Parathyroid adenoma (tissue), 2 donors: ENCODE measurements around the gene HS3ST3B1.

Source experiments
- H2AFZ ChIP-seq: fragments of 300-600 bp; sonication (generic); one replicate; pipeline ENCODE4 v1.7.0; 2017; ENCODE audit warnings: antibody characterized with exemption, mild to moderate bottlenecking
- H3K27ac ChIP-seq: fragments of 300-600 bp; sonication (generic); one replicate; pipeline ENCODE4 v1.7.0; 2017
- H3K27me3 ChIP-seq: fragments of 300-600 bp; sonication (generic); one replicate; pipeline ENCODE4 v1.7.0; 2017; ENCODE audit warnings: low read length; ENCODE audit not compliant: control insufficient read depth, insufficient read depth
- H3K36me3 ChIP-seq: fragments of 300-600 bp; sonication (generic); one replicate; pipeline ENCODE4 v1.7.0; 2017; ENCODE audit warnings: low read length; ENCODE audit not compliant: control insufficient read depth, insufficient read depth
- H3K4me1 ChIP-seq: fragments of 300-600 bp; sonication (generic); one replicate; pipeline ENCODE4 v1.7.0; 2017; ENCODE audit warnings: control low read depth
- H3K4me2 ChIP-seq: fragments of 300-600 bp; sonication (generic); one replicate; pipeline ENCODE4 v1.7.0; 2017; ENCODE audit warnings: low read length
- H3K4me3 ChIP-seq: fragments of 300-600 bp; sonication (generic); one replicate; pipeline ENCODE4 v1.7.0; 2017; ENCODE audit warnings: low read depth, low read length
- H3K79me2 ChIP-seq: fragments of 300-600 bp; sonication (generic); one replicate; pipeline ENCODE4 v1.7.0; 2017; ENCODE audit warnings: control low read depth
- H3K9ac ChIP-seq: fragments of 300-600 bp; sonication (generic); one replicate; pipeline ENCODE4 v1.7.0; 2017; ENCODE audit warnings: mild to moderate bottlenecking
- H3K9me3 ChIP-seq: fragments of 300-600 bp; sonication (generic); one replicate; pipeline ENCODE4 v1.7.0; 2017; ENCODE audit warnings: low read length; ENCODE audit not compliant: control insufficient read depth
- TF ChIP-seq, protein P1 (sequence below): fragments of 300-600 bp; sonication (generic); IDR thresholded peaks from one replicate; pipeline ENCODE4 v1.7.0; 2017; ENCODE audit warnings: antibody characterized with exemption, mild to moderate bottlenecking
- donor health status: primary hyperparathyroidism.

HS3ST3B1 gene

GRCh38 chr17:14321476-14321949, 20.6 kb downstream of the HS3ST3B1 start:
- TF ChIP-seq, protein P1, sequence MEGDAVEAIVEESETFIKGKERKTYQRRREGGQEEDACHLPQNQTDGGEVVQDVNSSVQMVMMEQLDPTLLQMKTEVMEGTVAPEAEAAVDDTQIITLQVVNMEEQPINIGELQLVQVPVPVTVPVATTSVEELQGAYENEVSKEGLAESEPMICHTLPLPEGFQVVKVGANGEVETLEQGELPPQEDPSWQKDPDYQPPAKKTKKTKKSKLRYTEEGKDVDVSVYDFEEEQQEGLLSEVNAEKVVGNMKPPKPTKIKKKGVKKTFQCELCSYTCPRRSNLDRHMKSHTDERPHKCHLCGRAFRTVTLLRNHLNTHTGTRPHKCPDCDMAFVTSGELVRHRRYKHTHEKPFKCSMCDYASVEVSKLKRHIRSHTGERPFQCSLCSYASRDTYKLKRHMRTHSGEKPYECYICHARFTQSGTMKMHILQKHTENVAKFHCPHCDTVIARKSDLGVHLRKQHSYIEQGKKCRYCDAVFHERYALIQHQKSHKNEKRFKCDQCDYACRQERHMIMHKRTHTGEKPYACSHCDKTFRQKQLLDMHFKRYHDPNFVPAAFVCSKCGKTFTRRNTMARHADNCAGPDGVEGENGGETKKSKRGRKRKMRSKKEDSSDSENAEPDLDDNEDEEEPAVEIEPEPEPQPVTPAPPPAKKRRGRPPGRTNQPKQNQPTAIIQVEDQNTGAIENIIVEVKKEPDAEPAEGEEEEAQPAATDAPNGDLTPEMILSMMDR, result no peak
- Histone ChIP-seq H3K79me2 (no peaks in the 10 kb centered on the region), H2AFZ (no peak overlapping the region), H3K9ac (no peak overlapping the region), H3K27ac (no peak overlapping the region), H3K4me1 (no peaks in the 10 kb centered on the region), H3K36me3 (no peaks in the 10 kb centered on the region), H3K4me3 (no peak overlapping the region), H3K27me3 (no peaks in the 10 kb centered on the region), H3K4me2 (no peak overlapping the region), H3K9me3 (no peaks in the 10 kb centered on the region)

DNA sequence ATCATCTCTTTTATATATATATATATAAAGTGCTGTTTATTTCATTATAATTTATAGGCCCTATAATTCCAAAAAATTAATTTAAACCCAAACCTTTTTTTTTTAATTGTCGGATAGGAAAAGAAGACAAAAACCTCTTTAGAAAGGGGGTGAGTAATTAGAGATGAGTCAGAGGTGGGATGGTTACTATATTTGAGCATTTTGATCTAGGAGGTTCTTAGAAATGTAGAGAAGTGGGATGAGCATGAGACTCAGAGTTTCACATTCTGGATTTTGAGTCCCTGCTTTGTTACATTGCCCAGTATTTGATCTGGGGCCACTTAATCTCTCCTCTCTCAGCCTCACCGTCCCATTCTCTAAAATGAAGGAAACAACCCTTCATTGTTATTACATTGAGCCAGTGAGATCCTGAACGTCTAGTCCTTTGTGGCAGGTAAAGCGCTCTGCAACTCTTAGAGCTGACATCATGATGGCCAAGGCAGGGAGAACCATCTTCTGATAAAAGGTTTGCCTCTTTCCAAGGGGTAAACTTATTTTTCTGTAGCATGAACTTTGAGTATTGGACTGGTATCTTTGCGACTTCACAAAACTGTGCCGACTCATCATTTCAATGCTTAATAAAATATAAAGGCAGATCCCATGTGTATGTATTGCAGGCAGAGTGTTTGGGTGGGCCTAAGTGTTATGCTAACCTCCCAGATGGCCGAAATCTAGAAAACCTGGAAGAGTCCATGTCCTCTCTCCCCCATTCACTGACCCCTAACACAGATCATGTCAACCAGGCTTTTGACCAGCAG, 21.3 kb downstream of the HS3ST3B1 start:
- H3K27ac ChIP-seq, result no peak overlapping the region
- no peaks in the 10 kb centered on the region for H3K27me3 ChIP-seq
- no peak overlapping the region for H3K4me2 ChIP-seq
- no peaks in the 10 kb centered on the region for H3K36me3 ChIP-seq
- TF ChIP-seq, protein P1, result no peak
- H3K9me3 ChIP-seq, result no peaks in the 10 kb centered on the region
- no peak overlapping the region for H3K4me3 ChIP-seq
- no peak overlapping the region for H3K9ac ChIP-seq
- no peaks in the 10 kb centered on the region for H3K79me2 ChIP-seq
- no peak overlapping the region for H2AFZ ChIP-seq
- no peaks in the 10 kb centered on the region for H3K4me1 ChIP-seq

GRCh38 chr17:14323522-14323981, 22.7 kb downstream of the HS3ST3B1 start:
- Histone ChIP-seq H3K27me3 (no peaks in the 10 kb centered on the region), H3K79me2 (no peaks in the 10 kb centered on the region), H3K36me3 (no peaks in the 10 kb centered on the region), H3K9me3 (no peaks in the 10 kb centered on the region), H3K4me3 (no peak overlapping the region), H3K9ac (no peak overlapping the region), H3K4me1 (no peaks in the 10 kb centered on the region), H2AFZ (no peak overlapping the region), H3K4me2 (no peak overlapping the region), H3K27ac (no peak overlapping the region)
- TF ChIP-seq, protein P1, result no peak

DNA sequence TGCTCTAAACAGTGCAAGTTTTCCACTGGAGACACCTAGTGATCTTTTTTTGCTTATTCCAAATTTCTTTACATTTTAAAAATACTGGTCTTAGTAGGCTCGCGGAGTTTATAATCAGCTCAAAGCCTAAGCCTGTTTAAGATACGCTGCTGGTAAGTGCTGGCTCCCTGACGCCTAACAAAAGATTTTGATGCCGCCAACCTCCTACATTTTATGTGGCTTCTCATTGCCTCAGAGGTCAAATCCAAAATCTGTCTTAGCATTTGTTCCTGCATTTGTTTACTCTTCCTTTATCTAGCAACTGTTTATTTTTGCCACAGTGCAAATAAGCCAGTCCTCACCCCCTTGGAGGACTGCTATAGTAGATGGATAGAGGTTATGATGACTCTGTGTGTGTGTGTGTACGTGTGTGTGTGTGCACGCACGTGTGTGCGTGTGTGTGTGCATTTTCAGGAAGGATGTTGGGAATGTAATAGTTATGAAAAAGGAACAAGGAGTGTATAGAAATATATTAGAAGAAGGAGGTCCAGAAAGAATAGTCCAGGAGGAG, 24.8 kb downstream of the HS3ST3B1 start:
- H3K4me1 ChIP-seq, result no peaks in the 10 kb centered on the region
- H3K79me2 ChIP-seq, result no peaks in the 10 kb centered on the region
- no peak overlapping the region for H3K27ac ChIP-seq
- no peak overlapping the region for H2AFZ ChIP-seq
- no peaks in the 10 kb centered on the region for H3K27me3 ChIP-seq
- H3K36me3 ChIP-seq, result no peaks in the 10 kb centered on the region
- H3K4me3 ChIP-seq, result no peak overlapping the region
- no peaks in the 10 kb centered on the region for H3K9me3 ChIP-seq
- H3K4me2 ChIP-seq, result no peak overlapping the region
- TF ChIP-seq, protein P1, result no peak
- no peak overlapping the region for H3K9ac ChIP-seq
